Transverse colon (tissue), 4 donors: ENCODE results near the gene SEL1L3. TPM values are rescaled to one million over a fixed set of nuclear protein-coding genes. Genes with fewer than 3 reads are reported as not detected.

Experiments used
- DNase-seq: peaks from one replicate; pipeline ENCODE4 v3.0.0-alpha.2; 2019
- H3K27ac ChIP-seq, 4 donors: fragments of 200-600 bp; sonication (generic); 2 replicates each; pipeline ENCODE4 v1.5.1; 2016 to 2018; ENCODE audit warnings: inconsistent platforms in 4 of 4
- H3K27me3 ChIP-seq: fragments of 200-600 bp; sonication (generic); 2 replicates; pipeline ENCODE4 v1.5.1; 2017; ENCODE audit warnings: inconsistent platforms
- H3K36me3 ChIP-seq, 4 donors: fragments of 200-600 bp; sonication (generic); 2 replicates each; pipeline ENCODE4 v1.5.1; 2017 to 2019; ENCODE audit warnings: inconsistent platforms in 4 of 4
- H3K4me1 ChIP-seq, 4 donors: fragments of 200-600 bp; sonication (generic); 2 replicates each; pipeline ENCODE4 v1.5.1; 2017 to 2020; ENCODE audit warnings: inconsistent platforms in 4 of 4
- H3K4me3 ChIP-seq, 4 donors: fragments of 200-600 bp; sonication (generic); 1 replicate in 1 of 4; 2 replicates in 3 of 4; pipeline versions ENCODE4 v1.5.1 to v1.6.1; 2017 to 2019; ENCODE audit warnings: inconsistent platforms in 4 of 4
- H3K9me3 ChIP-seq, 2 donors: fragments of 200-600 bp; sonication (generic); 2 replicates each; pipeline ENCODE4 v1.5.1; 2017 to 2019; ENCODE audit warnings: inconsistent platforms in 2 of 2
- CTCF ChIP-seq, 5 experiments: fragments of 200-600 bp in 3 of 5; fragments of 450-650 bp in 2 of 5; sonication (generic) in 3 of 5; IDR thresholded peaks; 1 replicate in 2 of 5; 2 replicates in 3 of 5; pipeline ENCODE4 v1.5.1; 2016 to 2017; ENCODE audit warnings: antibody characterized with exemption in 5 of 5, inconsistent platforms in 3 of 5, mild to moderate bottlenecking in 2 of 5, moderate library complexity in 1 of 5
- EP300 ChIP-seq: sonication (generic); formaldehyde crosslinking; IDR thresholded peaks from one replicate; pipeline ENCODE4 v1.6.1; 2017; ENCODE audit warnings: antibody characterized with exemption, low read depth
- POLR2A ChIP-seq: fragments of 450-650 bp; IDR thresholded peaks from one replicate; pipeline ENCODE4 v1.6.1; 2016; ENCODE audit warnings: antibody characterized with exemption, mild to moderate bottlenecking, moderate library complexity
- POLR2AphosphoS5 ChIP-seq, 3 donors: sonication (generic); formaldehyde crosslinking; IDR thresholded peaks; one replicate each; pipeline ENCODE4 v1.6.1; 2016; ENCODE audit warnings: antibody characterized with exemption in 3 of 3
- WGBS, 2 donors: methylation state at CpG; one replicate each; pipeline ENCODE4 v1.1.5; 2018; ENCODE audit warnings: low coverage in 1 of 2; 5-methylcytosine and 5-hydroxymethylcytosine counted together
- in situ Hi-C, 4 donors: fragments of 200-750 bp; cut with MboI; loops; one replicate each; pipeline versions ENCODE4 v1.15.0 to v1.15.1; 2017; ENCODE audit warnings: low sequenced_read_pairs in 3 of 4, low pct_ligation_motif_present in 1 of 4, low pct_unique_long_range_greater_than_20kb in 1 of 4
- intact Hi-C: fragments of 100-400 bp; cut with DNase I; formaldehyde crosslinking; loops from one replicate; pipeline ENCODE4 v1.15.1; 2023; ENCODE audit warnings: low total_unique reads
- total RNA-seq, 4 donors: library from RNA; depleted of rRNA; stranded (reverse); fragments of >200 nt; gene quantifications; one replicate each; pipeline ENCODE4 v1.1.0, GENCODE V29; 2016

SEL1L3 gene
- total RNA-seq, 4 donors from 2014 or later = 51.3 to 128 (median 98.3) TPM

- Histone ChIP-seq H3K27me3 (no peaks in the 10 kb centered on the region), H3K4me1 (no peaks in the 10 kb centered on the region), H3K4me3 (no peak overlapping the region), H3K9me3 (no peaks in the 10 kb centered on the region), H3K27ac (no peak overlapping the region), H3K36me3 (no peaks in the 10 kb centered on the region)
- WGBS, 2 donors = 92 to 94% methylated on average over 3 to 14 of the region's 14 CpGs
- intact Hi-C loops (no loop called here), in situ Hi-C loops (no loop called here)
- TF ChIP-seq EP300 = no peak
- TF ChIP-seq POLR2AphosphoS5 (IDR thresholded peaks at IDR 0.05) = no peak
- TF ChIP-seq POLR2A = no peak
- TF ChIP-seq CTCF (IDR thresholded peaks at IDR 0.05) = no peak
- DNase-seq = no peak
Measured at GRCh38 chr4:25889589-25890503, 27.1 kb upstream of the SEL1L3 start.

- DNase-seq = no peak
- intact Hi-C loops = no loop called here
- H3K36me3 ChIP-seq = no peaks in the 10 kb centered on the region
- H3K9me3 ChIP-seq = no peaks in the 10 kb centered on the region
- TF ChIP-seq EP300 (no peak), CTCF (IDR thresholded peaks at IDR 0.05) (no peak), POLR2AphosphoS5 (IDR thresholded peaks at IDR 0.05) (no peak), POLR2A (no peak)
- H3K27ac ChIP-seq = no peak overlapping the region
- H3K27me3 ChIP-seq = no peaks in the 10 kb centered on the region
- H3K4me3 ChIP-seq = no peak overlapping the region
- H3K4me1 ChIP-seq = no peaks in the 10 kb centered on the region
- in situ Hi-C loops = no loop called here
Measured at GRCh38 chr4:25888781-25889180, 26.0 kb upstream of the SEL1L3 start.

- no peak overlapping the region for H3K27ac ChIP-seq
Measured at GRCh38 chr4:25884031-25884782, 21.4 kb upstream of the SEL1L3 start.

More at GRCh38 chr4:25884031-25884782, 21.4 kb upstream of the SEL1L3 start:
- Histone ChIP-seq H3K9me3 (no peaks in the 10 kb centered on the region), H3K27me3 (no peaks in the 10 kb centered on the region), H3K4me1 (no peaks in the 10 kb centered on the region), H3K36me3 (no peaks in the 10 kb centered on the region), H3K4me3 (no peak overlapping the region)
- in situ Hi-C loops (no loop called here), intact Hi-C loops (no loop called here)
- TF ChIP-seq POLR2AphosphoS5 (IDR thresholded peaks at IDR 0.05) = no peak
- TF ChIP-seq CTCF (IDR thresholded peaks at IDR 0.05) = no peak
- TF ChIP-seq EP300 = no peak
- TF ChIP-seq POLR2A = no peak
- WGBS, 2 donors = 36 to 47% methylated on average over 5 of the region's 5 CpGs
- DNase-seq = no peak
